ENCODE results near the gene LHPP.

LHPP gene

GRCh38 chr10:124595143-124595883 is 133.7 kb downstream of the LHPP start:
- no peak for DNase-seq (ENCODE audit: low read depth)

- no peak for DNase-seq (ENCODE audit: low read depth)
These were observed 134.6 kb downstream of the LHPP start for GRCh38 chr10:124596116-124596785.

DNA sequence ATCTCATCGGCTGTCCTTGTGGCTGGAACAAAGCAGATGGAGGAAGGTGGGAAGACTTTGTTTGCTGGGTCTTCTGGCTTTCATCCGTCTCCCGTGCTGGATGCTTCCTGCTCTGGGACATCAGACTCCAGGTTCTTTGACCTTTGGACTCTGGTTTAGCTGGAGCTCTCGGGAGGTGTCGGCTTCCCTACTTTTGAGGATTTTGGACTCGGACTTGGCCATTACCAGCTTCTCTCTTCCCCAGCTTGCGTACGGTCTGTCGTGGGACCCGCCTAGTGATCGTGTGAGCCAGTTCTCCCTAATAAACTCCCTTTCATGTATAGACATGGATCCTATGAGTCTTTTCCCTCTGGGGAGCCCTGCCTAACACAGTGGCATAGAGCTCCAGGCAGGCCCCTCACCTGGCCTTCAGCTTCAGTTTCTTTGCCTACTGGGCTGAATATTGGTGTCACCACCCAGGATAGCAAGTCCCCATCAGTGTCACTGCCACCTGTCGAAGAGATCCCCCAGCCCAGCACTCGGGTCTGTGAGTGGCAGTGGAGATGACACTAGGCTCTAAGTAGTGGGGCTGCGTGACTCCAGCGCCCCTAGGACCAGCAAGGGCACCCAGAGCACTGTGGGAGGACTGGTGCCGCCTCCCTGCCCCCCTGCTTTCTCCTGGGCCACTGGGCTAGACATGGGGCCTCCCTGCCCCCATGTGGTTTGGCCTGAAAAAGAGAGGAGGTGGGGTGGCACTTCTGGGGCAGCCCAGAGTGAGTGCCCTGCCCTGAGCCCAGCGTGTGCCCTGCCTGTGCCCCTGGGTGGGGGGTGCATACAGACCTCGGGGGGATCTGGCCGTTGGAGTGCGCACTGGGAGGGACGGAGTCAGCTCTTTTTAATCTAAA is 135.6 kb downstream of the LHPP start:
- no peak for DNase-seq (ENCODE audit: low read depth)

DNA sequence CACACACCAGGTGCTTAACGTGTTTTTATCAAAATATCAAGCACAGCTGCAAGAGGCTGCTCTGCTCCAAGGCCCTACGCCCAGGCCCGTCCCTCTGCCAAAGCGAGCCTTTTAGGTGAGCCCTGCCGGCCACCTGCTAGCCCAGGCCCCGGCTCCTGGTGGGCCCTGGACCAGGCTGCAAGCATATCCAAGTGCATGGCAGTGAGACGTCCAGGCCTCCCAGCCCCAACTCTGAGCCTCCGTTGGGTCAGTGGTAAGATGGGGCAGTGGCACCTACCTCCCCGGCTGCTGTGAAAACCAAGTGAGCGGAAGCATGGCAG is 136.2 kb downstream of the LHPP start:
- DNase-seq (ENCODE audit: low read depth): no peak

- no peak for DNase-seq (ENCODE audit: low read depth)
These were observed 136.6 kb downstream of the LHPP start for GRCh38 chr10:124598196-124598595.

DNA sequence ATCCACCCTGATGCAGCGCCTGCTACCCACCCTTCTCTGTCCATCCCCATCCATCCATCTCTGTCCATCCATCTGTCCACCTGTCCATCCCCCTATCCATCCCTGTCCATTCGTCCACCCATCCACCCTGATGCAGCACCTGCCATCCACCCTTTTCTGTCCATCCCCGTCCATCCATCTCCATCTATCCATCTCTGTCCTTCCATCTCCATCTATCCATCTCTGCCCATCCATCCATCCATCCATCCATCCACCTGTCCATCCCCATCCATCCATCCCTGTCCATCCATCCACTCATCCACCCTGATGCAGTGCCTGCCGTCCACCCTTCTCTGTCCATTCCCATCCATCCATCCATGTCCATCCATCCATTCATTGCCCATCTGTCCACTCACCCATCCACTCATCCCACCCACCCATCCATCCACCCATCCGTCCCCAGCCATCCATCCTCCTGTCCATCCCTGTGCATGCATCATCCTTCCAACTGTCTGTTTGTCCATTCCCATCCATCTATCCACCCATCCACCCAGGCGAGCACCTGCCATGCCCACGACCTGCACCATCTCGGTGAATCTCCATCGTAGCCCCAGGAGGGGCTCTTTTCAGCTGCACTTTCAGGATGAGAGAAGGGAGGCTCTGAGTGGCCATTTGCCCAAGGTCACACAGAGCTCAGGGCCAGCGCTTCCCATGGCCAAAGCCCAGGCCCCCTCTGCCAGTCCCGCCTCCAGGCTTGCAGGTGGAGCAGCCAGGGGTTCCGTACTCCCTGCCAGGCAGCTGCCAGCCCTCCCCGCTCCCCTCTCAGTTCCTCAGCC is 137.4 kb downstream of the LHPP start:
- no peak for DNase-seq (ENCODE audit: low read depth)

GRCh38 chr10:124599588-124600050 is 138.0 kb downstream of the LHPP start:
- DNase-seq (ENCODE audit: low read depth): no peak

- no peak for DNase-seq (ENCODE audit: low read depth)
These were observed 138.6 kb downstream of the LHPP start for GRCh38 chr10:124600051-124600880.

DNA sequence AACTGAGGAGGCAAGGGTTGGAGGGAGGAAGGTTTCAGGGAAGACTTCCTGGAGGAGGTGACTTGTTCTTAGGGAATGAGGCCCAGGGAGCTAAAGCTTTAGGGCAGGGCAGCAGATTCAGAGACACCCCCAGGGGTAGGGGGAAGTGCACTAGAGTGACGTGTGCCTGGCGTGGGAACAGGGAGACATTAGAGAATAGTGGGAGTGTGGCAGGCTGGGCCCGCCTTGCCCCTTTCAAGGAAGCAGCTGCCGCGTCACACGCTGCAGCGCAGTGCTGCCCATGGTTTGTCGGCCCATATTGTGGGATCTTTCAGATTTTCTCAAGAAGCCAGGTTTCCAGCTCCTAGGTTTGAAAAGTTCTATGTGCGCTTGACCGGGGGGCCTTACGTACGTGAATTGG is 139.4 kb downstream of the LHPP start:
- DNase-seq (ENCODE audit: low read depth): no peak

GRCh38 chr10:124601431-124602120 is 140.0 kb downstream of the LHPP start:
- no peak for DNase-seq (ENCODE audit: low read depth)

- no peak for DNase-seq (ENCODE audit: low read depth)
These were observed 140.5 kb downstream of the LHPP start for GRCh38 chr10:124602121-124602561.

- DNase-seq (ENCODE audit: low read depth): no peak
These were observed 141.2 kb downstream of the LHPP start for GRCh38 chr10:124602646-124603365.

- no peak for DNase-seq (ENCODE audit: low read depth)
These were observed 142.0 kb downstream of the LHPP start for GRCh38 chr10:124603376-124604213.

- no peak for DNase-seq (ENCODE audit: low read depth)
These were observed 142.8 kb downstream of the LHPP start for GRCh38 chr10:124604214-124605000.

- DNase-seq (ENCODE audit: low read depth): no peak
These were observed 143.4 kb downstream of the LHPP start for GRCh38 chr10:124605001-124605370.

DNA sequence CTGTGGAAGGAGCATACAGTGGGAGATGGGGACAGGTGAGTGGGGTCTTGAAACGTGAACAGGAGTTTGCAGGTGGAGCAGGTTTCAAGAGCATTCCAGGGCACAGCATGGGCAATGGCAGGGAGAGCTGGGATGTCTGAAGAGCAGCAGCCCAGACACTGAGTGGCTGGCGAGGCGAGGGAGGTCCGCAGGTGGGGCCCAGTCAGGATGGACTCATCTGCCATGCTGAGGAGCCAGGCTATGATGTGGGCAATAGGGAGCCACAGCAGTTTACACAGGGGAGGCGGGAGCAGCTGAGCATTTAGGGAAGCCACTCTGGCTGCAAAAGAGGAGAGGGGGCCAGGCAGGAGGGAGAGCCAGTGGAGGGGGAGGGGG is 143.8 kb downstream of the LHPP start:
- no peak for DNase-seq (ENCODE audit: low read depth)

- DNase-seq (ENCODE audit: low read depth): no peak
These were observed 144.5 kb downstream of the LHPP start for GRCh38 chr10:124605856-124606812.

Measured in iris pigment epithelial cell (primary cell).